GM21723 (cell line): ENCODE results near the gene RNF14.
A peak's percentile ranks its signal among the peaks of the same experiment; 100 is the strongest.

ENCODE experiments used
- ATAC-seq: cut with Tn5 transposase; IDR thresholded peaks from one replicate; pipeline ENCODE4 v1.9.1; 2021; ENCODE audit warnings: mild to moderate bottlenecking, moderate library complexity; ENCODE audit not compliant: unreplicated experiment

RNF14 gene

GRCh38 chr5:141945511-141946051 is 23.3 kb upstream of the RNF14 start:
- no peak for ATAC-seq

- ATAC-seq: no peak
Measured at GRCh38 chr5:141947316-141947715, 21.6 kb upstream of the RNF14 start.

- ATAC-seq: no peak
Measured at GRCh38 chr5:141948812-141949211, 20.1 kb upstream of the RNF14 start.

GRCh38 chr5:141949511-141949910 is 19.4 kb upstream of the RNF14 start:
- no peak for ATAC-seq

- no peak for ATAC-seq
Measured at GRCh38 chr5:141950207-141951005, 18.5 kb upstream of the RNF14 start.

- ATAC-seq: peak; percentile 77
Measured at GRCh38 chr5:141951332-141951781, 17.5 kb upstream of the RNF14 start.

GRCh38 chr5:141952020-141952419 is 16.9 kb upstream of the RNF14 start:
- ATAC-seq: no peak

- ATAC-seq: no peak
Measured at GRCh38 chr5:141954194-141954593, 14.7 kb upstream of the RNF14 start.

GRCh38 chr5:141957367-141957996 is 11.4 kb upstream of the RNF14 start:
- no peak for ATAC-seq

GRCh38 chr5:141958113-141958512 is 10.8 kb upstream of the RNF14 start, which contains the start of gene PCDH12:
Gene PCDH12, minus strand, starts transcription at chr5:141958202. Its CDS starts 351 bp downstream, at chr5:141957851.
- no peak for ATAC-seq

- no peak for ATAC-seq
Measured at GRCh38 chr5:141958546-141959172, 10.2 kb upstream of the RNF14 start.

GRCh38 chr5:141960018-141960417 is 8.9 kb upstream of the RNF14 start:
- no peak for ATAC-seq

GRCh38 chr5:141960449-141961323 is 8.2 kb upstream of the RNF14 start:
- ATAC-seq: peak; percentile 95

GRCh38 chr5:141961466-141961865 is 7.4 kb upstream of the RNF14 start:
- no peak for ATAC-seq

- ATAC-seq: no peak
Measured at GRCh38 chr5:141963701-141964100, 5.2 kb upstream of the RNF14 start.

- ATAC-seq: no peak
Measured at GRCh38 chr5:141965071-141965470, 3.8 kb upstream of the RNF14 start.

- ATAC-seq: no peak
Measured at GRCh38 chr5:141966275-141966962, 2.5 kb upstream of the RNF14 start.

- no peak for ATAC-seq
Measured at GRCh38 chr5:141966963-141967333, 2.0 kb upstream of the RNF14 start.

- peak; percentile 58 for ATAC-seq
Measured at GRCh38 chr5:141969783-141970771, 1.2 kb downstream of the RNF14 start.
